Brain microvascular endothelial cell (primary cell): ENCODE results near the gene HELLS.

Source experiments
- DNase-seq: peaks from one replicate; pipeline ENCODE4 v3.0.0-alpha.2; 2020
- H3K27ac ChIP-seq: fragments of 250-450 bp; sonication (Bioruptor Pico); 2 replicates; pipeline ENCODE4 v1.5.1; 2020; ENCODE audit warnings: mild to moderate bottlenecking, moderate library complexity
- H3K27me3 ChIP-seq: fragments of 250-450 bp; sonication (Bioruptor Pico); replicated peaks from 2 replicates; pipeline ENCODE4 v1.5.1; 2020; ENCODE audit warnings: mild to moderate bottlenecking
- H3K36me3 ChIP-seq: fragments of 250-450 bp; sonication (Bioruptor Pico); replicated peaks from 2 replicates; pipeline ENCODE4 v1.5.1; 2020; ENCODE audit warnings: mild to moderate bottlenecking
- H3K4me3 ChIP-seq: 2 replicates; pipeline ENCODE4 v1.5.1; 2011; ENCODE audit warnings: low read depth, mild to moderate bottlenecking, control low read depth, low read length, moderate library complexity
- CTCF ChIP-seq: IDR thresholded peaks from 2 replicates; pipeline ENCODE4 v1.5.1; 2011; ENCODE audit warnings: low read depth, mild to moderate bottlenecking, moderate library complexity, low read length, control low read depth, inconsistent platforms; ENCODE audit errors: missing control alignments
- in situ Hi-C: cut with HindIII; loops from 2 replicates; pipeline ENCODE4 v1.10.0; 2017; ENCODE audit warnings: low sequenced_read_pairs, low pct_ligation_motif_present

HELLS gene

GRCh38 chr10:94641480-94641879, 95.9 kb downstream of the HELLS start:
- Histone ChIP-seq H3K27me3 (no peaks in the 10 kb centered on the region), H3K27ac (no peak overlapping the region), H3K36me3 (no peaks in the 10 kb centered on the region), H3K4me3 (no peak overlapping the region)
- no peak for DNase-seq
- in situ Hi-C loops = no loop called here
- no peak for TF ChIP-seq CTCF

- in situ Hi-C loops = no loop called here
- DNase-seq = no peak
- Histone ChIP-seq H3K36me3 (no peaks in the 10 kb centered on the region), H3K27ac (no peak overlapping the region), H3K27me3 (no peaks in the 10 kb centered on the region), H3K4me3 (no peak overlapping the region)
- TF ChIP-seq CTCF = no peak
Observed at GRCh38 chr10:94644352-94644751, 98.8 kb downstream of the HELLS start.

GRCh38 chr10:94645285-94645684, 99.7 kb downstream of the HELLS start:
- DNase-seq = no peak
- Histone ChIP-seq H3K4me3 (no peak overlapping the region), H3K27ac (no peak overlapping the region), H3K36me3 (no peaks in the 10 kb centered on the region), H3K27me3 (no peaks in the 10 kb centered on the region)
- no peak for TF ChIP-seq CTCF
- in situ Hi-C loops = no loop called here
